ENCODE data around the gene CCDC34. TPM values are rescaled to one million over a fixed set of nuclear protein-coding genes. Genes with fewer than 3 reads are reported as not detected.
A peak's percentile ranks its signal among the peaks of the same experiment; 100 is the strongest.

CCDC34 gene
- total RNA-seq, 1 donor from 2014 or later: 4.8 TPM

GRCh38 chr11:27319072-27319471, 43.9 kb downstream of the CCDC34 start:
- Mint-ChIP-seq H3K27ac (ENCODE audit: unreplicated experiment) (no peak overlapping the region), H3K4me1 (ENCODE audit: unreplicated experiment) (peaks cover 38% of the 10 kb centered on the region), H3K27me3 (ENCODE audit: unreplicated experiment) (no peaks in the 10 kb centered on the region), H3K36me3 (ENCODE audit: unreplicated experiment) (peaks cover 2% of the 10 kb centered on the region), H3K4me3 (ENCODE audit: unreplicated experiment) (no peak overlapping the region), H3K9me3 (ENCODE audit: unreplicated experiment) (no peaks in the 10 kb centered on the region)
- no peak for TF ChIP-seq CTCF (IDR thresholded peaks at IDR 0.05)
- DNase-seq (ENCODE audit: extremely low spot score, unreplicated experiment): no peak

GRCh38 chr11:27317751-27318150, 45.3 kb downstream of the CCDC34 start:
- TF ChIP-seq CTCF (IDR thresholded peaks at IDR 0.05): no peak
- Mint-ChIP-seq H3K9me3 (ENCODE audit: unreplicated experiment) (no peaks in the 10 kb centered on the region), H3K27ac (ENCODE audit: unreplicated experiment) (no peak overlapping the region), H3K4me3 (ENCODE audit: unreplicated experiment) (no peak overlapping the region), H3K36me3 (ENCODE audit: unreplicated experiment) (peaks cover 2% of the 10 kb centered on the region), H3K27me3 (ENCODE audit: unreplicated experiment) (no peaks in the 10 kb centered on the region), H3K4me1 (ENCODE audit: unreplicated experiment) (peaks cover 52% of the 10 kb centered on the region)
- no peak for DNase-seq (ENCODE audit: extremely low spot score, unreplicated experiment)

GRCh38 chr11:27315836-27316235, 47.2 kb downstream of the CCDC34 start:
- DNase-seq (ENCODE audit: extremely low spot score, unreplicated experiment): no peak
- Mint-ChIP-seq H3K4me3 (ENCODE audit: unreplicated experiment) (no peak overlapping the region), H3K9me3 (ENCODE audit: unreplicated experiment) (no peaks in the 10 kb centered on the region), H3K27ac (ENCODE audit: unreplicated experiment) (no peak overlapping the region), H3K36me3 (ENCODE audit: unreplicated experiment) (no peaks in the 10 kb centered on the region), H3K27me3 (ENCODE audit: unreplicated experiment) (no peaks in the 10 kb centered on the region), H3K4me1 (ENCODE audit: unreplicated experiment) (peaks cover 70% of the 10 kb centered on the region)
- TF ChIP-seq CTCF (IDR thresholded peaks at IDR 0.05): no peak

- Mint-ChIP-seq H3K27ac (ENCODE audit: unreplicated experiment) (peak overlapping the region; percentile 59), H3K36me3 (ENCODE audit: unreplicated experiment) (no peaks in the 10 kb centered on the region), H3K9me3 (ENCODE audit: unreplicated experiment) (no peaks in the 10 kb centered on the region), H3K4me3 (ENCODE audit: unreplicated experiment) (no peak overlapping the region), H3K27me3 (ENCODE audit: unreplicated experiment) (no peaks in the 10 kb centered on the region), H3K4me1 (ENCODE audit: unreplicated experiment) (peaks cover 61% of the 10 kb centered on the region)
- no peak for TF ChIP-seq CTCF (IDR thresholded peaks at IDR 0.05)
- no peak for DNase-seq (ENCODE audit: extremely low spot score, unreplicated experiment)
These were observed 49.7 kb downstream of the CCDC34 start for GRCh38 chr11:27313157-27313821.

GRCh38 chr11:27312110-27312509, 50.9 kb downstream of the CCDC34 start:
- Mint-ChIP-seq H3K27me3 (ENCODE audit: unreplicated experiment) (no peaks in the 10 kb centered on the region), H3K4me3 (ENCODE audit: unreplicated experiment) (no peak overlapping the region), H3K36me3 (ENCODE audit: unreplicated experiment) (no peaks in the 10 kb centered on the region), H3K4me1 (ENCODE audit: unreplicated experiment) (peaks cover 53% of the 10 kb centered on the region), H3K27ac (ENCODE audit: unreplicated experiment) (no peak overlapping the region), H3K9me3 (ENCODE audit: unreplicated experiment) (no peaks in the 10 kb centered on the region)
- no peak for TF ChIP-seq CTCF (IDR thresholded peaks at IDR 0.05)
- DNase-seq (ENCODE audit: extremely low spot score, unreplicated experiment): no peak
